ENCODE results near the gene PHF24.

- TF ChIP-seq CTCF (IDR thresholded peaks at IDR 0.05) (no peak), POLR2A (IDR thresholded peaks at IDR 0.05) (no peak)
Observed at GRCh38 chr9:34961574-34962490, 3.7 kb downstream of the PHF24 start.

Data from esophagus squamous epithelium (tissue), 4 donors.